Breast epithelium (tissue), 3 donors: ENCODE measurements around the gene TPK1.

Source experiments
- POLR2A ChIP-seq: fragments of 450-650 bp; IDR thresholded peaks from one replicate; pipeline ENCODE4 v1.6.1; 2016; ENCODE audit warnings: antibody characterized with exemption, mild to moderate bottlenecking, moderate library complexity
- TF ChIP-seq, protein P1 (sequence below), 3 donors: fragments of 450-650 bp; IDR thresholded peaks; one replicate each; pipeline ENCODE4 v1.5.1; 2016 to 2017; ENCODE audit warnings: antibody characterized with exemption in 3 of 3, mild to moderate bottlenecking in 3 of 3, moderate library complexity in 3 of 3

DNA sequence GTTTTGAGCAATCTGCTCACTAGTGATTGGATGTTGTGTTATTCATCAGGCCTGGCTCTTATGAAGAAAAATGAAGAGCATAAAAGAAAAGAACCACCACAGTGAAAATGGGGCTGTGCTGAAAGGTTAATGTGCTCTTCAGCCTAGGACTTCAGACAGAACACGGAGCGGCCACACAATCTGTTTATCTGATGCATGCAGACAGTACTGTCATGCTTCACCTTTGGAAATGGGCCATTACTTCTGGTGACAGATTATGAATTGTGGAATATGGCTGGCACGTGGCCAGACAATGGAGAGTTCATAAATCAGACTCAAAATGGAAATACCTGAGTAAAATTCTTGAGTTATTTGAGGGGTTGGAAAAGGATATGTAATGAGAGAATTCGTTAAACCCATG lies 346.3 kb downstream of the TPK1 start:
- TF ChIP-seq, protein P1, sequence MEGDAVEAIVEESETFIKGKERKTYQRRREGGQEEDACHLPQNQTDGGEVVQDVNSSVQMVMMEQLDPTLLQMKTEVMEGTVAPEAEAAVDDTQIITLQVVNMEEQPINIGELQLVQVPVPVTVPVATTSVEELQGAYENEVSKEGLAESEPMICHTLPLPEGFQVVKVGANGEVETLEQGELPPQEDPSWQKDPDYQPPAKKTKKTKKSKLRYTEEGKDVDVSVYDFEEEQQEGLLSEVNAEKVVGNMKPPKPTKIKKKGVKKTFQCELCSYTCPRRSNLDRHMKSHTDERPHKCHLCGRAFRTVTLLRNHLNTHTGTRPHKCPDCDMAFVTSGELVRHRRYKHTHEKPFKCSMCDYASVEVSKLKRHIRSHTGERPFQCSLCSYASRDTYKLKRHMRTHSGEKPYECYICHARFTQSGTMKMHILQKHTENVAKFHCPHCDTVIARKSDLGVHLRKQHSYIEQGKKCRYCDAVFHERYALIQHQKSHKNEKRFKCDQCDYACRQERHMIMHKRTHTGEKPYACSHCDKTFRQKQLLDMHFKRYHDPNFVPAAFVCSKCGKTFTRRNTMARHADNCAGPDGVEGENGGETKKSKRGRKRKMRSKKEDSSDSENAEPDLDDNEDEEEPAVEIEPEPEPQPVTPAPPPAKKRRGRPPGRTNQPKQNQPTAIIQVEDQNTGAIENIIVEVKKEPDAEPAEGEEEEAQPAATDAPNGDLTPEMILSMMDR (IDR thresholded peaks at IDR 0.05), result no peak
- no peak for TF ChIP-seq POLR2A
